Measurements from ENCODE around the gene RFTN1. TPM values are rescaled to one million over a fixed set of nuclear protein-coding genes. Genes with fewer than 3 reads are reported as not detected.

Gene RFTN1
- total RNA-seq, 1 donor from 2014 or later: 6.4 TPM

DNA sequence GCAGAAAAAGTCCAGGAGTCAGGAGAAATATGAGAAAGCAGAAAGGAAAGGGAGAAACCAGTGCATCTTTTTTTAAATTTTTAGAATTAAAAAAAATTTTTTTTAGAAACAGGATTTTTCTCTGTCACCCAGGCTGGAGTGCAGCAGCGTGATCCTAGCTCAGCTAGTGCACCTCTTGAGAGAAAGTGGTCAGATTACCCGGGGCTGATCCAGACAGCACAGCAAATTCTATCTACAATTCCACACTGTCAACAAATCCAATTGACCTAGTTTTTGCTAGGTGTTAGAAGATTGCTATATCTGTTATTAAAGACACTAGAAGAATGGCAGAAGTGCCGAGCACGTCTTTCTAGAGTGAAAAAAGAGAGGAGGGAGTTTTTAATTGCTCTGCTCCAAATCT lies 117.3 kb downstream of the RFTN1 start:
- no peak for DNase-seq
- Mint-ChIP-seq H3K36me3 (ENCODE audit: unreplicated experiment) (no peaks in the 10 kb centered on the region), H3K9me3 (ENCODE audit: unreplicated experiment) (peaks cover 10% of the 10 kb centered on the region), H3K27ac (ENCODE audit: unreplicated experiment) (no peak overlapping the region), H3K27me3 (ENCODE audit: unreplicated experiment) (peaks cover 11% of the 10 kb centered on the region), H3K4me1 (ENCODE audit: low read depth, unreplicated experiment) (peaks cover 35% of the 10 kb centered on the region), H3K4me3 (ENCODE audit: unreplicated experiment) (no peak overlapping the region)
- TF ChIP-seq, protein P1, sequence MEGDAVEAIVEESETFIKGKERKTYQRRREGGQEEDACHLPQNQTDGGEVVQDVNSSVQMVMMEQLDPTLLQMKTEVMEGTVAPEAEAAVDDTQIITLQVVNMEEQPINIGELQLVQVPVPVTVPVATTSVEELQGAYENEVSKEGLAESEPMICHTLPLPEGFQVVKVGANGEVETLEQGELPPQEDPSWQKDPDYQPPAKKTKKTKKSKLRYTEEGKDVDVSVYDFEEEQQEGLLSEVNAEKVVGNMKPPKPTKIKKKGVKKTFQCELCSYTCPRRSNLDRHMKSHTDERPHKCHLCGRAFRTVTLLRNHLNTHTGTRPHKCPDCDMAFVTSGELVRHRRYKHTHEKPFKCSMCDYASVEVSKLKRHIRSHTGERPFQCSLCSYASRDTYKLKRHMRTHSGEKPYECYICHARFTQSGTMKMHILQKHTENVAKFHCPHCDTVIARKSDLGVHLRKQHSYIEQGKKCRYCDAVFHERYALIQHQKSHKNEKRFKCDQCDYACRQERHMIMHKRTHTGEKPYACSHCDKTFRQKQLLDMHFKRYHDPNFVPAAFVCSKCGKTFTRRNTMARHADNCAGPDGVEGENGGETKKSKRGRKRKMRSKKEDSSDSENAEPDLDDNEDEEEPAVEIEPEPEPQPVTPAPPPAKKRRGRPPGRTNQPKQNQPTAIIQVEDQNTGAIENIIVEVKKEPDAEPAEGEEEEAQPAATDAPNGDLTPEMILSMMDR (IDR thresholded peaks at IDR 0.05; ENCODE audit: partially characterized antibody, unreplicated experiment): no peak

DNA sequence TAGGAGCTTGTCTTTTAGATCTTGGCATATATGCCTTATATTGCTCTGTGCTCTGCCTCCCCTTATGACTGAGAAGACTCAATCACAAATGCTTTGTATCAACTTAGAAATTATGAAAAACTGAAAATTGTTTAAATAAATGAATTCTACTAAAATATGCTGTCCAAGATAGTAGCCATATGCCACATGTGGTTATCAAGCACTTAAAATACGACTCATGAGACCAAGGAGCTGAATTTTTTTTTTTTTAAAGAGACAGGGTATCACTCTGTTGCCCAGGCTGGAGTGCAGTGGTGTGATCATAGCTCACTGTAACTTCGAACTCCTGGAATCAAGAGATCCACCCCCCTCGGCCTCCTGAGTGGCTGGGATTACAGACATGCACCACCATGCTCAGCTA lies 118.3 kb downstream of the RFTN1 start:
- TF ChIP-seq, protein P1 (IDR thresholded peaks at IDR 0.05; ENCODE audit: partially characterized antibody, unreplicated experiment): no peak
- no peak for DNase-seq
- Mint-ChIP-seq H3K9me3 (ENCODE audit: unreplicated experiment) (peaks cover 8% of the 10 kb centered on the region), H3K27ac (ENCODE audit: unreplicated experiment) (no peak overlapping the region), H3K4me1 (ENCODE audit: low read depth, unreplicated experiment) (peaks cover 34% of the 10 kb centered on the region), H3K27me3 (ENCODE audit: unreplicated experiment) (peaks cover 11% of the 10 kb centered on the region), H3K36me3 (ENCODE audit: unreplicated experiment) (no peaks in the 10 kb centered on the region), H3K4me3 (ENCODE audit: unreplicated experiment) (no peak overlapping the region)

DNA sequence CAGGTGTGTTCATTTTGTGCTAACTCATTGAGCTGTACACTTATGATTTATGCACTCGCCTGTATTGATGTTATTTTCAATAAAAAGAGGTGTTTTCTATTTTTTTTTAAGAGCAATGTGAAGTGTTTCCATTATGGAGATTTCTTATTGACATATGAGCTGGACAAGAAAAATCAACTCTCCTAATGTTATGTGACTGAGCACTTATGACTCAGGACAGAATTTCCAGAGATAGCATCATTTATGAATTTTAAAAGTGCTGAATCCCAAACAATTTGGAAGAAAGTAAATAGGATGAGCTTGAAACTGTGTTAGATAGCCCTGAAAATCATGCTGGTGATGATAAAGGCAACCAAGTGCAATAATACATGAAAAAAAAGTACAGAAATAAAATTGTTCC lies 118.9 kb downstream of the RFTN1 start:
- no peak for DNase-seq
- H3K9me3 Mint-ChIP-seq (ENCODE audit: unreplicated experiment): peaks cover 4% of the 10 kb centered on the region
- H3K36me3 Mint-ChIP-seq (ENCODE audit: unreplicated experiment): no peaks in the 10 kb centered on the region
- peaks cover 8% of the 10 kb centered on the region for H3K27me3 Mint-ChIP-seq (ENCODE audit: unreplicated experiment)
- TF ChIP-seq, protein P1 (IDR thresholded peaks at IDR 0.05; ENCODE audit: partially characterized antibody, unreplicated experiment): no peak
- H3K4me1 Mint-ChIP-seq (ENCODE audit: low read depth, unreplicated experiment): peaks cover 31% of the 10 kb centered on the region
- H3K4me3 Mint-ChIP-seq (ENCODE audit: unreplicated experiment): no peak overlapping the region
- no peak overlapping the region for H3K27ac Mint-ChIP-seq (ENCODE audit: unreplicated experiment)

DNA sequence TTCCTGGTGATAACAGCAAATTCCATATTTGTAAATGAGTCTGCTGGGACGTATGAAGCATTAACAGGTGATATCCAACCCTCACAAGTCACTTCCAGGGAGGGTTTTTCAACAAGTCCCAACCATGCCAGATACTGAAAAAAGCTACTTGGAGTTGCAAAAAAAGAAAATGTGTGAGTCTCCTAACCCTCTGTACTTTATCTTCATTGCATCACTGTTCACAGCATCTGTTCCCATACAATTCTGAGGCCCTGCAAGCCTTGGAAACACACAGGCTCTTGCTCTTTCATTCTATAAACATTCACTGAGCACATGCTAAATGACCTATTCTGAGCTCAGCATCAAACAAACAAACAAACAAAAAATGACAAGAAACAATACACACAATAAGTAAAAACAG lies 120.8 kb downstream of the RFTN1 start:
- TF ChIP-seq, protein P1 (IDR thresholded peaks at IDR 0.05; ENCODE audit: partially characterized antibody, unreplicated experiment): no peak
- Mint-ChIP-seq H3K27ac (ENCODE audit: unreplicated experiment) (no peak overlapping the region), H3K27me3 (ENCODE audit: unreplicated experiment) (no peaks in the 10 kb centered on the region), H3K4me3 (ENCODE audit: unreplicated experiment) (no peak overlapping the region), H3K36me3 (ENCODE audit: unreplicated experiment) (no peaks in the 10 kb centered on the region), H3K4me1 (ENCODE audit: low read depth, unreplicated experiment) (peaks cover 32% of the 10 kb centered on the region), H3K9me3 (ENCODE audit: unreplicated experiment) (no peaks in the 10 kb centered on the region)
- no peak for DNase-seq

DNA sequence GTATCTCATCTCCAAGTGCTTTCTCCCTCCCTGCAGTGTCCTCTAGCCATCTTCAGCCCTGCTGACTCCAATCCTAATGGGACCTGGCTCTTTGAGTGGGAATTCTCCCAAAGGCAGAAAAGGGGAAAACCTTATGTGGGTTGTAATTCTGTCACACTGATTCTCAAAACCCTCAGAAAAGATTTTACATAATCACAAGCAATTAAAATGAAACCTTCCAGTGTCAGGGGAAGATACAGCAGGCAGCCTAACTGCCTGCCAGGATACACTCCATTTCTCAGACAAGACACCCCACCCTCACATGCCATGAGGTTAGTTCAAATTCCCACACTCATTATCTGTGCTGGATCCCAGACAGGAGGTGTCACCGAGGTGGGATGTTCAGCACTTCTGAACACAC lies 121.4 kb downstream of the RFTN1 start:
- Mint-ChIP-seq H3K27me3 (ENCODE audit: unreplicated experiment) (no peaks in the 10 kb centered on the region), H3K9me3 (ENCODE audit: unreplicated experiment) (no peaks in the 10 kb centered on the region), H3K4me1 (ENCODE audit: low read depth, unreplicated experiment) (peaks cover 32% of the 10 kb centered on the region), H3K36me3 (ENCODE audit: unreplicated experiment) (no peaks in the 10 kb centered on the region), H3K4me3 (ENCODE audit: unreplicated experiment) (no peak overlapping the region), H3K27ac (ENCODE audit: unreplicated experiment) (no peak overlapping the region)
- TF ChIP-seq, protein P1 (IDR thresholded peaks at IDR 0.05; ENCODE audit: partially characterized antibody, unreplicated experiment): no peak
- DNase-seq: no peak
